Caco-2 (cell line): ENCODE results near the gene MT1HL1. TPM values are rescaled to one million over a fixed set of nuclear protein-coding genes. Genes with fewer than 3 reads are reported as not detected.

ENCODE experiments used
- Bru-seq: library from RNA; stranded (reverse); fragments of 400-500 nt; gene quantifications from one replicate; lab custom pipeline; 2021; lab: Mats Ljungman, UMichigan
- BruChase-seq, 2 experiments: library from RNA; stranded (reverse); fragments of 400-500 nt; gene quantifications; one replicate each; lab custom pipeline; 2021; lab: Mats Ljungman, UMichigan
- BruUV-seq: library from RNA; stranded (reverse); fragments of 400-500 nt; replicated peaks from 2 replicates; lab custom pipeline; 2021; lab: Mats Ljungman, UMichigan
- CTCF ChIA-PET: fragments of 300-600 bp; sonication (Branson Sonifier 250); formaldehyde crosslinking; loops from one replicate; lab custom pipeline; 2022; ENCODE audit warnings: antibody characterized with exemption; lab: Charles Lee
- POLR2A ChIA-PET: fragments of 300-600 bp; sonication (Branson Sonifier 250); formaldehyde crosslinking; loops from one replicate; lab custom pipeline; 2022; ENCODE audit warnings: antibody characterized with exemption; lab: Charles Lee
- DNase-seq, 2 experiments: peaks; one replicate each; pipeline versions ENCODE4 v3.0.0 to v3.0.0-alpha.2; 2020 to 2022
- H3K27me3 ChIP-seq: replicated peaks from 2 replicates; pipeline ENCODE4 v1.6.0; 2011; ENCODE audit warnings: low read length; ENCODE audit not compliant: control insufficient read depth, insufficient read depth
- H3K36me3 ChIP-seq: 2 replicates; pipeline ENCODE4 v1.5.1; 2011; ENCODE audit warnings: low read length; ENCODE audit not compliant: control insufficient read depth, insufficient read depth
- H3K4me1 ChIP-seq: fragments of 250-450 bp; sonication (Bioruptor Pico); 2 replicates; pipeline ENCODE4 v1.5.1; 2020; ENCODE audit warnings: mild to moderate bottlenecking
- H3K4me3 ChIP-seq: 2 replicates; pipeline ENCODE4 v1.5.1; 2011; ENCODE audit warnings: low read depth, mild to moderate bottlenecking, control low read depth, low read length
- H3K9me3 ChIP-seq: fragments of 250-450 bp; sonication (Bioruptor Pico); 2 replicates; pipeline ENCODE4 v1.5.1; 2020; ENCODE audit warnings: mild to moderate bottlenecking, moderate library complexity
- H3K27ac Mint-ChIP-seq: one replicate; pipeline ENCODE4 v1.8.0; 2022; ENCODE audit warnings: mixed read lengths; ENCODE audit not compliant: unreplicated experiment
- H3K27me3 Mint-ChIP-seq: one replicate; pipeline ENCODE4 v1.8.0; 2022; ENCODE audit warnings: mixed read lengths; ENCODE audit not compliant: insufficient read depth, unreplicated experiment
- H3K36me3 Mint-ChIP-seq: one replicate; pipeline ENCODE4 v1.8.0; 2022; ENCODE audit warnings: mild to moderate bottlenecking, mixed read lengths; ENCODE audit not compliant: insufficient read depth, unreplicated experiment
- H3K4me1 Mint-ChIP-seq: one replicate; pipeline ENCODE4 v1.8.0; 2022; ENCODE audit warnings: low read depth, mixed read lengths; ENCODE audit not compliant: unreplicated experiment
- H3K4me3 Mint-ChIP-seq: one replicate; pipeline ENCODE4 v1.8.0; 2022; ENCODE audit warnings: mild to moderate bottlenecking, moderate library complexity, mixed read lengths; ENCODE audit not compliant: unreplicated experiment
- H3K9me3 Mint-ChIP-seq: one replicate; pipeline ENCODE4 v1.8.0; 2022; ENCODE audit warnings: mixed read lengths; ENCODE audit not compliant: unreplicated experiment
- intact Hi-C: fragments of 100-400 bp; cut with micrococcal nuclease; formaldehyde crosslinking; loops from one replicate; pipeline ENCODE4 v1.10.0; 2022; ENCODE audit not compliant: unreplicated experiment
- long read RNA-seq: library from polyadenylated mRNA; stranded (forward); transcript quantifications from one replicate; pipeline ENCODE4 v2.0.0, GENCODE V29; 2022
- total RNA-seq: library from RNA; stranded (reverse); gene quantifications from 2 replicates; pipeline ENCODE4 v1.2.3, GENCODE V29; 2022
- TF ChIP-seq, protein P1 (sequence below), 2 experiments: fragments of 200-600 bp in 1 of 2; IDR thresholded peaks; 1 replicate in 1 of 2; 2 replicates in 1 of 2; pipeline versions ENCODE4 v1.5.1 to v1.8.0; 2011 to 2022; ENCODE audit warnings: antibody characterized with exemption in 1 of 2, control low read depth in 1 of 2, inconsistent platforms in 1 of 2, low read depth in 1 of 2, low read length in 1 of 2, mild to moderate bottlenecking in 1 of 2, moderate library complexity in 1 of 2; ENCODE audit not compliant: insufficient read depth in 1 of 2, severe bottlenecking in 1 of 2, unreplicated experiment in 1 of 2

The MT1HL1 gene
- not detected in 2 replicates for total RNA-seq
- Bru-seq, nascent RNA, result not detected
- BruChase-seq, experiment 1, labeled RNA remaining after a 2-hour chase, result not detected
- not detected for BruChase-seq, experiment 2, labeled RNA remaining after a 6-hour chase
- long read RNA-seq, result 0 reads

DNA sequence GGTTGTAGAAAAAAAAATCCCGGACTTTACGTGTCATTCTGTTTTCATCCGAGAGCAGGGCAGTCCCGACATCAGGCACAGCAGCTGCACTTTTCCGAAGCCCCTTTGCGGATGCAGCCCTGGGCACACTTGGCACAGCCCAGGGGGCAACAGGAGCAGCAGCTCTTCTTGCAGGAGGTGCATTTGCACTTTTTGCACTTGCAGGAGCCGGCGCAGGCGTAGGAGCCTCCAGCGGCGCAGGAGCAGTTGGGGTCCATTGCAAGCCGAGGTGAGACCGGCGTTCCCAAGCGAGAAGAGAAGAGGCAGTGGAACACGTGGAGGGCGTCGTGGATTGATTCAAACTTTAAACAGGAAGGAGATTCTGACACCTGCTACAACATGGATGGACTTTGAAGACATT is at the start of gene MT1HL1:
Gene MT1HL1 (minus strand): TSS at position 326 of the 400 bp plus-strand sequence. CDS start 69 bp downstream, at position 257.
- DNase-seq, result no peak
- Mint-ChIP-seq H3K4me3 (no peak within 1 kb of the TSS), H3K9me3 (no peaks in the 10 kb centered on the region), H3K27ac (no peak within 1 kb of the TSS), H3K4me1 (no peaks in the 10 kb centered on the region), H3K36me3 (no peaks in the 10 kb centered on the region), H3K27me3 (peaks cover 25% of the 10 kb centered on the region)
- Histone ChIP-seq H3K9me3 (no peaks in the 10 kb centered on the region), H3K27me3 (no peaks in the 10 kb centered on the region), H3K4me1 (no peaks in the 10 kb centered on the region), H3K4me3 (no peak within 1 kb of the TSS), H3K36me3 (no peaks in the 10 kb centered on the region)
- ChIA-PET CTCF (interaction anchor here (0.6 kb wide), 1 partner anchor 701 kb away, joined by 3 read pairs; no protein-coding TSS in a partner anchor), POLR2A (no interaction called here)
- no TSS peak for BruUV-seq
- intact Hi-C loops, result no loop called here
- TF ChIP-seq, protein P1, sequence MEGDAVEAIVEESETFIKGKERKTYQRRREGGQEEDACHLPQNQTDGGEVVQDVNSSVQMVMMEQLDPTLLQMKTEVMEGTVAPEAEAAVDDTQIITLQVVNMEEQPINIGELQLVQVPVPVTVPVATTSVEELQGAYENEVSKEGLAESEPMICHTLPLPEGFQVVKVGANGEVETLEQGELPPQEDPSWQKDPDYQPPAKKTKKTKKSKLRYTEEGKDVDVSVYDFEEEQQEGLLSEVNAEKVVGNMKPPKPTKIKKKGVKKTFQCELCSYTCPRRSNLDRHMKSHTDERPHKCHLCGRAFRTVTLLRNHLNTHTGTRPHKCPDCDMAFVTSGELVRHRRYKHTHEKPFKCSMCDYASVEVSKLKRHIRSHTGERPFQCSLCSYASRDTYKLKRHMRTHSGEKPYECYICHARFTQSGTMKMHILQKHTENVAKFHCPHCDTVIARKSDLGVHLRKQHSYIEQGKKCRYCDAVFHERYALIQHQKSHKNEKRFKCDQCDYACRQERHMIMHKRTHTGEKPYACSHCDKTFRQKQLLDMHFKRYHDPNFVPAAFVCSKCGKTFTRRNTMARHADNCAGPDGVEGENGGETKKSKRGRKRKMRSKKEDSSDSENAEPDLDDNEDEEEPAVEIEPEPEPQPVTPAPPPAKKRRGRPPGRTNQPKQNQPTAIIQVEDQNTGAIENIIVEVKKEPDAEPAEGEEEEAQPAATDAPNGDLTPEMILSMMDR (IDR thresholded peaks at IDR 0.05; ENCODE audit: insufficient read depth in 1 of 2, low read depth in 1 of 2, low read length in 1 of 2, severe bottlenecking in 1 of 2, unreplicated experiment in 1 of 2), result no peak

DNA sequence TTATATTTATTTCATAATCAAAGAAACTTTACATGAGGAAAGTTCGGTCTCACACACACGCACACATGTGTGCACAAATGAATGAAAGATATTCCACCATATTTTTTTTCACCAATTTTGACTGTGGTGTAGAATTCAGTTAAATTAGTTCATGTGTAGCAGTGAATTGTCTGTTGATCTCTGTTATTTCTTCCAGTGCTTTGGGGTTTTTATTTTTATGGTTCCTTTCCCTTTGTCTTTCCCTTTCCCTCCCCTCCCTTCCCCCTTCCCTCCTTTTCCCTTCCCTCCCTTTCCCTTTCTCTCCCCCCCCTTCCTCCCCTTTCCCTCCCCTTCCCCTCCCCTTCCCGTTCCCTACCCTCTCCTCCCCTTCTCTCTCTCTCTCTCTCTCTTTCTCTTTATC is 46.7 kb upstream of the MT1HL1 start:
- H3K36me3 Mint-ChIP-seq, result no peaks in the 10 kb centered on the region
- DNase-seq, result no peak
- TF ChIP-seq, protein P1 (IDR thresholded peaks at IDR 0.05; ENCODE audit: insufficient read depth in 1 of 2, low read depth in 1 of 2, low read length in 1 of 2, severe bottlenecking in 1 of 2, unreplicated experiment in 1 of 2), result no peak
- H3K9me3 Mint-ChIP-seq, result no peaks in the 10 kb centered on the region
- H3K27ac Mint-ChIP-seq, result no peak overlapping the region
- H3K4me1 Mint-ChIP-seq, result no peaks in the 10 kb centered on the region
- H3K36me3 ChIP-seq, result no peaks in the 10 kb centered on the region
- no TSS peak for BruUV-seq
- H3K4me3 Mint-ChIP-seq, result no peak overlapping the region
- H3K9me3 ChIP-seq, result no peaks in the 10 kb centered on the region
- POLR2A ChIA-PET, result no interaction called here
- H3K27me3 Mint-ChIP-seq, result peaks cover 24% of the 10 kb centered on the region
- intact Hi-C loops, result no loop called here
- no peaks in the 10 kb centered on the region for H3K4me1 ChIP-seq
- no peak overlapping the region for H3K4me3 ChIP-seq
- no peaks in the 10 kb centered on the region for H3K27me3 ChIP-seq
- CTCF ChIA-PET, result no interaction called here

DNA sequence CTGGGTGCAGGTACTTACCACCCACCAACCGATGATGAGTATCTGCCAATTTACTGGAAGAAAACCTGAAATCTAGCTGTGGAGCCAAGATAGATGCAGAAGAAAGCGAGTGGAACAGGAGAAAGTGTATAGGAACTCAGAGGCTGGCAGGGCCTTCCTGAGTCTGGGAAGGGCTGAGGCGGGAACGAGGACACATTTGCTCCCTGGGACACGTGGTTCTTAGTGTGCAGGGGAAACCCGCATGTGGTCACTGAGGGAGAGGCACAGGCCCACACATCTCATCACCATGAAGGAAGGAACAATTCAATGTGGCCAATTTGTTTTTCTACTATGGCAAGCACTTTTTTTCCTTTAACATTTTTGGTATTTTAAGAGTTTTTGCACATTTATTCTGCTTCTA is 45.9 kb upstream of the MT1HL1 start:
- no peak for DNase-seq
- Mint-ChIP-seq H3K4me1 (no peaks in the 10 kb centered on the region), H3K27me3 (peaks cover 20% of the 10 kb centered on the region), H3K27ac (no peak overlapping the region), H3K36me3 (no peaks in the 10 kb centered on the region), H3K9me3 (no peaks in the 10 kb centered on the region), H3K4me3 (no peak overlapping the region)
- Histone ChIP-seq H3K9me3 (no peaks in the 10 kb centered on the region), H3K36me3 (no peaks in the 10 kb centered on the region), H3K4me3 (no peak overlapping the region), H3K4me1 (no peaks in the 10 kb centered on the region), H3K27me3 (no peaks in the 10 kb centered on the region)
- intact Hi-C loops, result no loop called here
- no TSS peak for BruUV-seq
- ChIA-PET CTCF (no interaction called here), POLR2A (no interaction called here)
- TF ChIP-seq, protein P1 (IDR thresholded peaks at IDR 0.05; ENCODE audit: insufficient read depth in 1 of 2, low read depth in 1 of 2, low read length in 1 of 2, severe bottlenecking in 1 of 2, unreplicated experiment in 1 of 2), result no peak
